GM19455 (cell line): ENCODE measurements around the gene CAPN15.
A peak's percentile ranks its signal among the peaks of the same experiment; 100 is the strongest.
"Not testable (repeated sequence)": the region's sequence is repeated elsewhere in the genome, so short reads cannot be mapped to it uniquely, and the experiment has no call there.

Source experiments
- ATAC-seq: cut with Tn5 transposase; IDR thresholded peaks from one replicate; pipeline ENCODE4 v1.9.1; 2021; ENCODE audit not compliant: unreplicated experiment

Gene CAPN15

DNA sequence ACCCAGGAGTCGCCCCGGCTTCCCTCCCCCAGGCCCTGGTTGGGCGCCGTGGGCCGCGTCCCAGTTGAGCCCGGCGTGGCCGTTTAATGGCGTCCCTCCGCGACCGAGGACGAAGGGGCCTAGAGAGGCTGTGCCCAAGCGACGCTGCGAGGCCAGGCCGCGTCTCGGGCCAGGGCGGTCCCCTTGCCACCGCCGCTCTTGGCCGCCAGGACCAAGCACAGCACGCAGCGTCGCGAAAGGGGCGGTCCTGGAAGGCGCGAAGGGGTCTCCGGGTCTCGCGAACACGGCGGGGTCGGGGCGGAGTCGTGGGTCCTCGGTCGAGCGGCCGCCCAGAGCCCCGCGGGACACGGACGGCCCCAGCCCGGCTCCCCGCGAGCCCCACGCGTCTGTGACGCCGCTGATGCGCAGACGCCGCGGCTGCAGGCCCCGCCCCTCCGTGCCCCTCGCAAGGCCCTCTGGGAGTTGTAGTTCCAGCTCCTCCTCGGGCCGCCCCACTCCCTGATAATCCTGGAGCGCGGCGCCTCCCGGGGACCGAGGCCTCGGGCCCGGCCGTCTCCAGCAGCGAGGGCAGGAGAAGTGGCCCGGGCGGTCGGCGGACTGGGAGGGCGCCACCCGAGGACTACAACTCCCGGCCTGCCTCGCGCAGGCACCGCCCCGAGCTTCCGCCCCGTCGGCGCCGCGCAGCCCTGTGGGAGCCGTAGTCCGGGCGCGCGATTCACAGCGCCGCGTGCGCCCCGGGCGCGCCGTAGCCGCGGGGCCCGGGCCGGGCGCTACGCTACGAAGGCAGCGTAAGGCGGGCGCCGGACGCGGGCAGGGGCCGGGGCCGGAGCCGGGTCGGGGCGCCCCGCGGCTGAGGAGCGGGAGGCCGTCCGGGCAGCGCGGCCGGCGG, at the start of gene CAPN15:
Gene CAPN15, plus strand, starts transcription at position 698 of the 889 bp plus-strand sequence. CDS start 19,127 bp downstream, outside the sequence.
- peak; percentile 59 for ATAC-seq

DNA sequence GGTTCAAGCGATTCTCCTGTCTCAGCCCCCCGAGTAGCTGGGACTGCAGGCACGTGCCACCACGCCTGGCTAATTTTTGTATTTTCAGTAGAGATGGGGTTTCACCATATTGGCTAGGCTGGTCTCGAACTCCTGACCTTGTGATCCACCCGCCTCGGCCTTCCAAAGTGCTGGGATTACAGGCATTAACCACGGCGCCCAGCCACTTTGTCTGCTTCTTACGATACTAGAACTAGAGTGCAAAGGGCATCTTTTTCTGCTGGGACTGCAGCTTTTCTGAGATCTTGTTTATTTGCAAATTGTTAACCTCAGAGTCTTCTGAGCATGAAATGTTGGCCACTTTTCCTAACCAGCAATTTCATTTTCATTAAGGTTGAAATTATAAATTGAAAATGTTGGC, 49.2 kb upstream of the CAPN15 start:
- not testable (repeated sequence) for ATAC-seq

DNA sequence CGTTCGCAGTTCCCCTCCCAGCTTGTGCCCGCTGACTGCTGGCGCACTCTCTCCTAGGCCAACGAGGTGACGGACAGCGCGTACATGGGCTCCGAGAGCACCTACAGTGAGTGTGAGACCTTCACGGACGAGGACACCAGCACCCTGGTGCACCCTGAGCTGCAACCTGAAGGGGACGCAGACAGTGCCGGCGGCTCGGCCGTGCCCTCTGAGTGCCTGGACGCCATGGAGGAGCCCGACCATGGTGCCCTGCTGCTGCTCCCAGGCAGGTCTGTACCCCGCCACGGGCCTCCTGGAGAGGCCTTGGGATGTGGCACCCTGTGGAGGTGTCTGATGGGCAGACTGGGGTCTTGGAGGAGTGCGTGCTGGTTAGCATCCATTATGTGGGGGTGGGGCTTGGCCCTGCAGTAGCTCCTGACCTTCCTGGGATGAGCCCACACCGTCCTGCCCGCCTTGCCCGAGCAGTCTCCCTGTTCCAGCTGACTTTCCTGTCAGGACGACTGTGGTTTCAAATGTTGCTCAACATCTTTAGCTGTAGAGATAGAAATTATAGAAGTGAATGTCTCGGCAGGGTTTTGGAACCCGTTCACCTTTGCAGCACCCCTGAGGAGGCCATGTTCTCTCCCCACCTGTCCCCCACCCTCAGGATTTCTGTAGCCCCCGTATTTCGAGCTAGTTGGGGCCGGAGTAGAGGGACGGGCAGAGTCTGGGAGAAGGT, 44.9 kb upstream of the CAPN15 start:
- ATAC-seq: no peak

DNA sequence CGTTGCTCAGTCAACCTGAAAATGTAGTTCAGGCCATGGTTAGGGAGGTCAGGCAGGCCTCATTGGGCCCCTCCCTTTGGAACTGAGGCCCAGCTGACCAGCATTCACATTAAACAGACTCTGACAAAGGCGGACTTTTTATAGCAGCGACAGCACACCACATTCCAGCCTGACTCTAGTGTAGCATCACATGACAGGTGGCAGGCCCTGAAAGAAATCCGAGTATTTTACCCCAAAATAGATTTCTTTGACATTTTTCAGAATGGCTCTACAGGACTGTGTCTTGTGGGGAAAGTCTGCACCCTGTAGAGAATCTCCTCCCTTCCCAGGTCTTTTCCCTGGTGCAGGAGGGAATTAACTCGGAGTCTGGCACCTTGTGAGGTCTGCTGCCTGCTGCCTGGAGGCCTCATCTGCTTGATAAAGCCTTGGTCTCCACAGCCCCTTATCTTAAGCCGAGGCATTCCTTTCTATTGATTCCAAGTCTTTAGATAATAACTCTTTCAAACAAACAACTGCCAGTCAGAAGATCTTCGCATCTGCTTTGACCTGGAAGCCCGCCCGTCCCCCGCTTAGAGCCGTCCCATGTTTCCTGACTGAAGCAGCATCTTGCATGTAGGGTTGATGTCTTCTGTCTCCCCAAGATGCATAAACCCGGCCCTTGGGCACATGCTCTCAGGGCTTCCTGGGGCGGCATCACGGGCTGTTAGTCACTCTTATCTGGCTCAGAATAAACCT, 44.0 kb upstream of the CAPN15 start:
- no peak for ATAC-seq

DNA sequence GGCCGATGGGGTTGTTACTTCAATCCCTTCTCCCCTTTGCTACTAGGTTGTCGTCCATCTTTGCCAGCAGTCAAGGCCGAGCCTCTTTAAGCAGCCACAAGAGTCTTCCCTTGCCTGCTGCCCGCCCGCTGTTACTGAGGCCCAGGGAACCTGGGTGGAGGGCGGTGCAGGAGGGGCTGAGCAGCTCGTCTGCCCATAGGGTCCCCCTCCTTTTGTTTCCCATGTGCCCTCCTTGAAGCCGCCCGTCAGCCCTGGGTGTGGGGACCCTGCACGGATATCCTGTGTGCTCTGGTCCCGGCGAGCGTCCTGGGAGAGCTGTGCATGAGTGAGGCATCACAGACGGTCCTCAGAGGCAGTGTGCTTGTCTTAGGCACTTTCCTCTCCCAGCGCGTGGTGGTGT, 37.9 kb upstream of the CAPN15 start:
- ATAC-seq: no peak

DNA sequence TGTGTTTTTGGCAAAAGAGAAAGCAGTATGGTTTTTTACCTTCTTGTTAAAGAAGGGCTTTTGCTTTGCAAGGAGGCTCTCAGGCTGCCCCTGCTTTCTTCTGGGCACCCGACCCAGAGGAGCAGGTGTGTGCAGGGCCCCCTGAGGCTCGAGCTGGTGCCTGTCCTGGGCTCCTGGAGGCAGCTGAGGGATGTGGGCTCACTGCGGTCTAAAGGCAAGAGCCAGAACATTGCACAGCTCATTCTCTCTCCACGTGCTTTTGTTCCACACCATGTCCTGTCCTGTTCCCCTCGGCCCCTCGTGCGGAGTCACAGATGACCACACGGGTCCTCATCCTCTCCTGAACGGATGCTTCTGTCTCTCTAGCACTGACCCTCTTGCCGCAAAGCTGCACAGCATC, 36.7 kb upstream of the CAPN15 start:
- ATAC-seq: no peak

DNA sequence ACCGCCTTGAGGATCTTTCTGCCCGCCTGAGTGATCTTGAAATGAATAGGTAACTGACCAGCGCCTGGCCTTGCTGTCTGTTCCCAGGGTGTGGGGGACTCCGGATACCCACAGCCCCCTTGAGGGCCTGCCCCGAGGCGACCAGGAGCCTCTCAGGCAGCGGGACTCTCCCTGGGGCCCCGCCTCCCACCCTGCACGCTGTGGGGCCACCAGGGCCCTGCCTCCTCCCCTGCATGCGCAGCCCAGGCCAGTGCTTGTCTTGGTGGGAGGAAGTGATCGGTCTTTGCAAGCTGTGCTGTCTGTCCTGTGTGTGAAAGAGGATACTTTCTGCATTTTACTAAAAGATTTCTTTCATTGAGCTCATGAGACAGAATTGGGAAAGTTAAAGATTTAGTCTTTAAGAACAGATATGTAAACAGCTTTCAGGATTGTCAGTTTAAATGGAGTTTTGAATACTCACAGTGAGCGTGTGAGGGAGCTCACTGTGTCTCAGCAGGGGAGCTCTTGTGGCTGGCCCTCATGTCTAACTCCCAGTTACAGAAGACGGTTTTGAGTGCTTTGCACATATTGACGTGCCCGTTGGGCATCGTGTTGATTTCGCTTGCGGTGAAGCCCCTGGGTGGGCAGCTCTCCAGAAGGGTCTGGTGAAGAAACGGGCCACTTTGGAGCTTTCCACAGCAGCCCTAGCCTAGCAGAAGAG, 36.1 kb upstream of the CAPN15 start:
- no peak for ATAC-seq

DNA sequence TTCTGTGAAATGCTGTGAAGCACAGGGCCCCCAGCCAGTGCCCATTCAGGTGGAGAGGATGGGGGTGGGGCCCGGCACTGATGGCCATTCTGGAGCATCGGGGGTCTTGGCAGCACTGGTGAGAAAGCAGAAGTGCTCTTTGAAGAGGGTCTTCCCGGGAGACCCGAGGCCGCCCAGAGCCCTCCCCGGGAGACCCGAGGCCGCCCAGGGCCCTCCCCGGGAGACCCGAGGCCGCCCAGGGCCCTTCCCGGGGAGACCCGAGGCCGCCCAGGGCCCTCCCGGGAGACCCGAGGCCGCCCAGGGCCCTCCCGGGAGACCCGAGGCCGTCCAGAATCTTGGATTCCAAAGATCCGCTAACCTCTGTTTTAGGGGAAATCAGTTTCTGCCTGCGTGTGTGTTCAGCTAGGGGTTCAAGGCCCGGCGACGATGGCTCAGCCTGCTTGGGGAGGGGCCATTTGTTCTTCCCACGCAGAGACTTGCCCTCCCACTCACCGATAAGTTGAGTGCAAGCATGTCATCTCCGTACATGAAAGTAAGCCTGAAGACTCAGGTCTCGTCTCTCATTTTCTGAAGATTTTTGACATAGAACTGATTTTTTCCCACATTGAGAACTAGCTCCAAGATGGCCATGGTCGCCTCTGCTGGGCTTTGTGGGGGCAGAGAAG, 35.2 kb upstream of the CAPN15 start:
- no peak for ATAC-seq

DNA sequence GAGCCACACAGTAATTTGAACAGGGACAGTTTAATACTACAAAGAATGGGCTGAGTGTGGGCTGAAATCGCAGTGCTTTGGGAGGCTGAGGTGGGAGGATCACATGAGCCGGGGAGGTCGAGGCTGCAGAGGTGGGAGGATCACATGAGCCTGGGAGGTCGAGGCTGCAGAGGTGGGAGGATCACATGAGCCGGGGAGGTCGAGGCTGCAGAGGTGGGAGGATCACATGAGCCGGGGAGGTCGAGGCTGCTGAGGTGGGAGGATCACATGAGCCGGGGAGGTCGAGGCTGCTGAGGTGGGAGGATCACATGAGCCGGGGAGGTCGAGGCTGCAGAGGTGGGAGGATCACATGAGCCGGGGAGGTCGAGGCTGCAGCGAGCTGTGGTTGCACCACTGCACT, 32.8 kb upstream of the CAPN15 start:
- not testable (repeated sequence) for ATAC-seq

DNA sequence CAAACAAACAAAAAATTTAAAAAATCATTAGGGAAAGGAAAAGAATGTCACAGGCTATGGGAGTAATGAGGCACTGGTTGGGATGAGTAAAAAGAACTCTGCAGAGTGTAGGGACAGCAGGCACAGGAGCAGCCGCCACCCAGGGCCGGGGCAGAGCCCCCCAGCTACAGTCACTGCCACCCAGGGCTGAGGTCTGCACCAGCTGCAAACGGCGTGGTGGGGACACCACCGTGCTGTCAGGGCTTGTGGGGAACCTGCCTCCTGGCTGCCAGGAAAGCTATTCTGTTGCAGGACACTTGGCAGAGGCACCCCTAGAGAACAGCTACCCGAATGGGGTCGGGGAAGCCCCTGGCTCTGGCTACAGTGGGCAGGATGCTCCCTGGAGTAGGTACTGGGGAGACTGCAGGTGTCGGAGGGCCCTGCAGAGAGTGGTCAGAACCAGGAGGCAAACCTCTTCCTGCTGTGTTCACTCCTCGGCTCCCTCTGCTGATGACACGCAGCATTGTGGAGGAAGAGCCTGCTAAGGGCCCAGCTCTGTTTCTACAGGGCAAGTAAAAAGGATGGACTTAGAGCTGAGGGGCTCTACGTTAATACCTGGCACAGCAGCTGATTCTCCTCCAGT, 32.3 kb upstream of the CAPN15 start:
- no peak for ATAC-seq

DNA sequence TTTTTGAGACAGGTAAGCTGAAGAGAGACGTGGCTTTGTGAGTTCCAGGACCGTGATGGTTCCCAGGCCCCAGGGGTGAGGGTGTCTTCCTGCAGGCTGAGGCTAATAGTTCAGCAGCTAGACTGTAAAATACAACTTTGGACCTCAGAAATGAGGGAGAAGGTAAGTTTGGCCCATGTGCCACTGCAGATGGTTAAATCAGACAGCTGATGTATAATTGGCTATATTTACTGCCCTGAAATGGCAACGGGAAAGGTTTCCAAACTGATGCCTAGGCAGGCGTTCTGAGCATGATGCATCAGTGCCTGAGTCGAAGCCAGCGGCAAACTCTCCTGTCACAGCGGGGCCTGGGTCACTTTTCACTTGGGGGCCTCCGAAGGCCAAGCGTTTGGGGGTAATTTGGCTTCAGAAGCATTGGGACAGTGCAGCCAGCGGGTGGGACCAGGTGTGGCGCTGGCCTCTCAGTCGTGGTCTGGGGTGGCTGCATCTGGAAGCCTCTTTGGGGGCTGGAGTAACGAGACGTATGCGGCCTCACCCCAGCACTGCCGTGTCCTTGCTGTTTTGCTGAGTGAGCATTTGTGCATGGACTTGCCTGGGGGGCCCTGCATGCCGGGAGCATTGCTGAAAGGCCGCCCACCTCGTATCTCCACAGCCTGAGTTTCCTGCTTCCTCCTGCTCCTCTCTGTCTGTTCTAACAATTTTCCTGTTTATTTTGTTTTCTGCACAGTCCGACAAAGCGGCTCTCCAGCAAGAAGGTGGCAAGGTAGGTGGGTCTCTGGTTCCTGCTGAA, 31.2 kb upstream of the CAPN15 start:
- ATAC-seq: no peak

DNA sequence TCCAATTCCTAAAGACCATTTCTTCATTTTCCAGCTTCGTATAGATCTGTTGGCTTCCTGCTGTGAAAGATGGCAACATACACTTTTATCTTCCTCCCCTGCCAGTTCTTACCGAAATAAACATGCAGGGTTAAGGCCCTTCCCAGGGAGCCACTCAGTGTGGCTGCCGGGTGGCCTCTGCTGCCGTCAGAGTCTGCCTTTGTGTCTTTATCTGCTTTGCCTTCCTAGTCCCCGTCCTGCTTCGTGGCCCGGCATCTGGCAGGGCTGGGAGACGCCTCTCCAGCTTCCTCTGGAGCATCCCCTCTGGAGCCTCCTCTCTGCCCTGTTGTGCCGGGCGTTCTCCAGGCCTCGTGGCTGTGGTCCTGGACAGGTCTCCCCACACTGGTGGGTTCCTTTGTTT, 30.3 kb upstream of the CAPN15 start:
- ATAC-seq: no peak

DNA sequence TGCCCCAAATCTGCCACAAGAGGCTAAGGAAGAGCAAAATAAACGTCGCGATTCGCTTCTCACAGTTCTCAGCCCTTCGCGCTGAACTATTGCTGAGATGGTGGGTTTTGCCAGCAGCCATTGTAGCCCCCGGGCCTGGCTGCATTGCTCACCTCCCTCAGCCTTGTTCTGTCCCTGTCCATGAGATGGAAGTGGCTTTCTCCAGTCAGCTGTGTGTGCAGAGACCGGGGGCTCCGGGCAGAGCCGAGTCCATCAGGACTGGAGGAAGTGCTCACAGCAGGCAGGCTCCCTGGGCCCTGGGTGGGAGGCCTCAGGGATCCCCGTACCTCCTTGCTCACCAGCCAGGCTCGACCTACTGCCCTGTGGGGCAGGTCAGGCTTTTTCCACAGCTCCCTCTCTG, 27.6 kb upstream of the CAPN15 start:
- no peak for ATAC-seq

DNA sequence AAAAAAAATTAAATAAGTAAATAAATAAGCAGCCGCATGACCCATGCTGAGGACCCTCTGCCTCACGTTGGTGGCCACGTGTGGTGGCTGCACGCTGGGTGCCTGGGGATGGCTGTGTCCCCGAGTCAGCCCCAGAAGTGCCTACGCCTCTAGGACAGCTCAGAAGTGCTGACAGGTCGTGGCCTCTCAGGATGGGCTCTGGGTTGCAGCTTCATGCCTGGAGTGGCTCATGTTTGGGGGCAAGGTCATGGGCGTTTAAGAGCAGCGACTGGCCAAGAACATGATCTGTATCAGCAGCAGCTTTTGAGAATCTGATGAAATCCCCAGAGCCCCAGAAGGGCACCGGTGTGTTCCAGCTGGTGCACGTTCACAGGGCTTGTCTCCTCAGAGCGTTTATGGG, 26.8 kb upstream of the CAPN15 start:
- ATAC-seq: no peak

DNA sequence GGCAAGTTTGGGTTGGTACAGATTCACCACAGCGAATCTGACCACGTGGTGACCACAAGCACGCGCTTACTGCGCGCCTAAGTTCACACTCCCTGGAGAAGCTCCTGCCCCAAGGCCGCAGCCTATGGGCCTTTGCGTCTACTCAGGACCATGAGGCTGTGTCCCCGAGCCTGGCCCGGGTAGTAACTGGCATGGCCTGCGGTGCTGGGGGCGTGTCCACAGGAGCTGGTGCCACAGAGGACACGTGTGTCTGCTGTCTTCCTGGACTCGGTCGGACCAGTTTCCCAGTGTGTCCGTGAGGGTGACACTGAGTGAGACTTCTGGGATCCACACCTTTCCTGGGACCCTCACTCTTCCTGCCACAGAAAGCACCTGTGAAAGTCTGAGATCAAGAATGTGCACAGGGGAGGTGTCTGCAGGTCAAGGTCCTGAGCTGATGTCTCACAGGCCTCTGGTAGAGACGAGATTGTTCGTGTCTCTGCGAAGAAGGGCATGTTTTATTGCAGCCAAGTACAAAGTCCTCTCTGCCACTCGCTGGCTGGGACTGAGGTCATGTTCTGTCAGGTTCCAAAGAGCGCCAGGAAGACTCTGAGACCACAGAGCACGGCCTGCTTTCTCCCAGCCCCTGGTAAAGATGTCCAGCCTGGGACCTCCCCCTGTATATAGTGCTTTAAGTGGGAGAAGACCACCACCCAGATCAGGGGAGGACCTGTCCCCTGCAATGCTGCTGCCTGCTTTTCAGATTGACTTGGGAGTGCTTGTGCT, 25.2 kb upstream of the CAPN15 start:
- no peak for ATAC-seq

DNA sequence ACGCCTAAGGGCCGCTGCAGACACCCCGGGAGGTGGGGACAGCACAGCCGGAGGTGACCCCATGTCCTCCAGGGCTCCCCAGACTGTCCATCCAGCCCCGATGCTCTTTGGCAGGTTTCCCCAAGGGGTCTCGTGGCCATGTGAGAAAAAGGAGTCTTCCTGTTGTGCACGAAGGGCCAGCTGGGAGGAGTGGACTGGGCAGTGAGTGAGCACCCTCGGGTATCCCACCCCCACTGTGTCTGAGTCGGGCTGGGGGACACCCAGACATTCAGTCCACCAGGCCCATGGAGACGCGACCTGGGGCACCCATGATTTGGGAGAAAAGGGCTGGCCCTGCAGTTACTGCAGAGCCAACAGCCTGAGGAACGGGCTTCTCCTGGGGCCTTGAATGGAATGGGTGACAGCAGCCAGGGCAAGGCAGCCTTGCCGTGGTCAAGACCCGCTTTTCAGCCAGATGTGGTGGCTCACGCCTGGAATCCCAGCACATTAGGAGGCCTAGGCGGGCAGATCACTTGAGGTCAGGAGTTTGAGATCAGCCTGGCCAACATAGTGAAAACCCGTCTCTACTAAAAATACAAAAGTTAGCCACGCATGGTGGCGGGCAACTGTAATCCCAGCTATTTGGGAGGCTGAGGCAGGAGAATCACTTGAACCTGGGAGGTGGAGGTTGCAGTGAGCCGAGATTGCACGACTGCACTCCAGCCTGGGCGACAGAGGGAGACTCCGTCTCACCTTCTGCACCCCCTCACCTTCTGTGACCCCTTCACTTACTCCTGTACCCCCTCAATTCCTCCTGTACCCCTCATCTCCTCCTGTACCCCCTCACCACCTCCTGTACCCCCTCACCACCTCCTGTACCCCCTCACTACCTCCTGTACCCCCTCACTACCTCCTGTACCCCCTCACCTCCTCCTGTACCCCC, 24.1 kb upstream of the CAPN15 start:
- no peak for ATAC-seq

DNA sequence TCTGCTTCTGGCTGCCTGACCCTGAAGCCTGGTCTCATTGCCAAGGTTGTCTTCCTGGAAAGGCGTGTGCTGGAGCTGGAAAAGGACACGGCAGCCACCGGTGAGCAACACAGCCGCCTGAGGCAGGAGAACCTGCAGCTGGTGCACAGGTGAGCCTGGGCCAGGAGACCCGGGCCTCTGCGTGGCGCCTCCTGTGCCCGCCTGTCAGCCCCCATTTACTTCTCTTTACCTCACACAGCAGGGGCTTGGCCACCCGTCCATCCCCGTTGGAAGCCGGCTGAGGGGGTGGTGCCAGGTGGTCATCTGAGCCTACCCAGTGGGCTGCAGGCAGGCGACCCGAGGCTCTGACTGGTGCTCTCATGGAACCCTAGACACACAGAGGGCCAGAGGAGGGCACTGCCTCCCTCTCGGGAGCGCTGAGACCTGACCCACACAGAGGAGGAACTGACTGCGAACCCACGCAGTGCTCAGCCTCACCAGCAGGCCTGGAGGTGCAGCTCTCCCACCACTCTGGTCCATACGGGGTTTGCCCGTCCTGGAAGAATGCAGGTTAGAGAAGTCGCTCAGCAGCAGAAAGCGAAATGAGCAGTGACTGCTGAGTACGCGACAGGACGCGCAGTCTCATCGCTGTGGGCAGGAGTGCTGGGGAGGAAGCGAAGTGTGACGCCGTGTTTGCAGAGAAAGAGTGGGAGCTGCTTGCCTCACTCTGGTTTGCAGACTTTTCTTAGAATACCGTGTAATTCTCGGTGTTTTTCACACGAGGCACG, 21.9 kb upstream of the CAPN15 start:
- no peak for ATAC-seq
